GM12873 (cell line): ENCODE results near the gene UBR2.

Experiments used
- TF ChIP-seq, protein P1 (sequence below): IDR thresholded peaks from 2 replicates; pipeline ENCODE4 v1.5.1; 2012; ENCODE audit warnings: low read depth, mild to moderate bottlenecking, moderate library complexity, low read length, control low read depth; ENCODE audit not compliant: insufficient read depth; ENCODE audit errors: missing control alignments

UBR2 gene

DNA sequence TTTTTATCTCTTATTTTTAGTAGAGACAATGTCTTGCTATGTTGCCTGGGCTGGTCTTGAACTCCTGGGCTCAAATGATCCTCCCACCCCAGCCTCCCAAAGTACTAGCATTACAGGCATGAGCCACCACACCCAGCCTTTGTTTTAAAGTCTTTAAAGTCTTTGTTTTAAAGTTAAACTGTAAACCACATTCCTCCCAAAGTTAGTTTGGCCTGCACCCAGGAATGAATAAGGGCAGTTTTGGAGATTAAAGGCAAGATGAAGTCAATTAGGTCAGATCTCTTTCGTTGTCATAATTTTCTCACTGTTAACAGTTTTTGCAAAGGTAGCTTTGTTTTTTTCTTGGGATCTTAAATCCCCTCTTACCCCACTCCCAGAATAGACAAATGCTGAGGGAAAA lies 63.8 kb downstream of the UBR2 start:
- TF ChIP-seq, protein P1, sequence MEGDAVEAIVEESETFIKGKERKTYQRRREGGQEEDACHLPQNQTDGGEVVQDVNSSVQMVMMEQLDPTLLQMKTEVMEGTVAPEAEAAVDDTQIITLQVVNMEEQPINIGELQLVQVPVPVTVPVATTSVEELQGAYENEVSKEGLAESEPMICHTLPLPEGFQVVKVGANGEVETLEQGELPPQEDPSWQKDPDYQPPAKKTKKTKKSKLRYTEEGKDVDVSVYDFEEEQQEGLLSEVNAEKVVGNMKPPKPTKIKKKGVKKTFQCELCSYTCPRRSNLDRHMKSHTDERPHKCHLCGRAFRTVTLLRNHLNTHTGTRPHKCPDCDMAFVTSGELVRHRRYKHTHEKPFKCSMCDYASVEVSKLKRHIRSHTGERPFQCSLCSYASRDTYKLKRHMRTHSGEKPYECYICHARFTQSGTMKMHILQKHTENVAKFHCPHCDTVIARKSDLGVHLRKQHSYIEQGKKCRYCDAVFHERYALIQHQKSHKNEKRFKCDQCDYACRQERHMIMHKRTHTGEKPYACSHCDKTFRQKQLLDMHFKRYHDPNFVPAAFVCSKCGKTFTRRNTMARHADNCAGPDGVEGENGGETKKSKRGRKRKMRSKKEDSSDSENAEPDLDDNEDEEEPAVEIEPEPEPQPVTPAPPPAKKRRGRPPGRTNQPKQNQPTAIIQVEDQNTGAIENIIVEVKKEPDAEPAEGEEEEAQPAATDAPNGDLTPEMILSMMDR, result no peak

- TF ChIP-seq, protein P1, result no peak
These were observed 64.8 kb downstream of the UBR2 start for GRCh38 chr6:42628604-42629003.

DNA sequence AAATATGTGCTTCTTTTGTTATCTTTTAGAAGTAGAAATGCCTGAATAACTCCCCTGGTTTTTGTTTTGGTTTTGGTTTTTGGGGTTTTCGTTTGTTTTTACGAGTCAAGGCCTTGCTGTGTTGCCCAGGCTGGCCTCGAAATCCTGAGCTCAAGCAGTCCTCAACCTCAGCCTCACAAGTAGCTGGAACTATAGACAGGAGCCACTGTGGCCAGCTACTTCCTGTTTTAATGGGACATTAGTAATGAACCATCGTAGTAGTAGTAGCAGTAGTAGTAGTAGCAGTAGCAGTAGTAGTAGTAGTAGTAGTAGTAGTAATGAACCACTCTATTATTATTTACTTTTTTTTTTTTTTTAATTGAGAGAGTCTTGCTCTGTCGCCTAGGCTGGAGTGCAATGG lies 66.0 kb downstream of the UBR2 start:
- TF ChIP-seq, protein P1, result no peak

DNA sequence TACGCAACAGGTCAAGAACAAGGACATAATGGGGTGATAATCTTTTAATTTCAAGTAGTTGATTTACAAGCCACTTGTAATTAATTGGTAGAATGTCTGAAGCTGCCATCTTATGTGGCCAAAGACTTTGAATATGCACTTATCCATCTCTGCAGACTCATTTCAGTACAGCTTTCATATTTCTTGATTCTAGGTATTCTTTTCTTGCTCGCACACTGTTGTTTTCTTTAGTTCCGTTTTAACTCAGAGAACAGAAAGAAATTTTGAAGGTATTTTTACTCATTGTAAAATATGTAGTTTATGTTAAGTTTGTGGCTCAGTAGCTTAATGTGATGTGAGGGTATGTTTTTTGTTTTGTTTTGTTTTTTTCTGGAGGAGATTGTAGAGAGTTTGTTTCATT lies 73.9 kb downstream of the UBR2 start:
- TF ChIP-seq, protein P1, result no peak

- TF ChIP-seq, protein P1, result no peak
These were observed 79.0 kb downstream of the UBR2 start for GRCh38 chr6:42642794-42643193.

GRCh38 chr6:42644211-42644610 lies 80.4 kb downstream of the UBR2 start:
- TF ChIP-seq, protein P1, result no peak

GRCh38 chr6:42652024-42652746 lies 88.4 kb downstream of the UBR2 start:
- TF ChIP-seq, protein P1, result no peak
